Measurements from ENCODE around the gene OR52N4.

GRCh38 chr11:5753943-5754342 is at the start of gene OR52N4:
- TF ChIP-seq CTCF (IDR thresholded peaks at IDR 0.05) (no peak), POLR2A (IDR thresholded peaks at IDR 0.05) (no peak), POLR2AphosphoS5 (IDR thresholded peaks at IDR 0.05) (no peak), EP300 (IDR thresholded peaks at IDR 0.05) (no peak)
